ENCODE results near the gene SYT7.

Gene SYT7

GRCh38 chr11:61552108-61552635, 28.7 kb downstream of the SYT7 start:
- DNase-seq: no peak

GRCh38 chr11:61551634-61552033, 29.2 kb downstream of the SYT7 start:
- DNase-seq: no peak

- DNase-seq: no peak
Measured at GRCh38 chr11:61550665-61551227, 30.1 kb downstream of the SYT7 start.

- no peak for DNase-seq
Measured at GRCh38 chr11:61549662-61550568, 31.0 kb downstream of the SYT7 start.

- no peak for DNase-seq
Measured at GRCh38 chr11:61549177-61549576, 31.7 kb downstream of the SYT7 start.

- no peak for DNase-seq
Measured at GRCh38 chr11:61547246-61547645, 33.6 kb downstream of the SYT7 start.

GRCh38 chr11:61546663-61547062, 34.2 kb downstream of the SYT7 start:
- no peak for DNase-seq

- DNase-seq: no peak
Measured at GRCh38 chr11:61545921-61546320, 35.0 kb downstream of the SYT7 start.

GRCh38 chr11:61545341-61545740, 35.5 kb downstream of the SYT7 start:
- no peak for DNase-seq

- DNase-seq: no peak
Measured at GRCh38 chr11:61544466-61544865, 36.4 kb downstream of the SYT7 start.

GRCh38 chr11:61543606-61544306, 37.1 kb downstream of the SYT7 start:
- DNase-seq: no peak

GRCh38 chr11:61542705-61543104, 38.2 kb downstream of the SYT7 start:
- no peak for DNase-seq

- no peak for DNase-seq
Measured at GRCh38 chr11:61542024-61542461, 38.8 kb downstream of the SYT7 start.

GRCh38 chr11:61541598-61541997, 39.3 kb downstream of the SYT7 start:
- no peak for DNase-seq

GRCh38 chr11:61540528-61540927, 40.3 kb downstream of the SYT7 start:
- no peak for DNase-seq

GRCh38 chr11:61539831-61540357, 41.0 kb downstream of the SYT7 start:
- no peak for DNase-seq

GRCh38 chr11:61539006-61539405, 41.9 kb downstream of the SYT7 start:
- DNase-seq: no peak

- no peak for DNase-seq
Measured at GRCh38 chr11:61538636-61538961, 42.3 kb downstream of the SYT7 start.

- DNase-seq: no peak
Measured at GRCh38 chr11:61537326-61537725, 43.5 kb downstream of the SYT7 start.

GRCh38 chr11:61536676-61537270, 44.1 kb downstream of the SYT7 start:
- DNase-seq: no peak

- DNase-seq: no peak
Measured at GRCh38 chr11:61535998-61536675, 44.7 kb downstream of the SYT7 start.
